Activated CD4-positive, alpha-beta memory T cell treated with anti-CD3 and anti-CD28 coated beads for 36 hours (primary cell): ENCODE results near the gene MTSS2. TPM values are rescaled to one million over a fixed set of nuclear protein-coding genes. Genes with fewer than 3 reads are reported as not detected.
A peak's percentile ranks its signal among the peaks of the same experiment; 100 is the strongest.

Experiments used
- CTCF ChIA-PET: fragments of 350-600 bp; sonication (Branson Sonifier 250); formaldehyde crosslinking; loops from one replicate; lab custom pipeline; 2021; ENCODE audit warnings: antibody characterized with exemption, inconsistent platforms; lab: Charles Lee
- POLR2A ChIA-PET: fragments of 350-600 bp; sonication (Branson Sonifier 250); formaldehyde crosslinking; loops from one replicate; lab custom pipeline; 2021; ENCODE audit warnings: antibody characterized with exemption; lab: Charles Lee
- DNase-seq: peaks from one replicate; pipeline ENCODE4 v3.0.0-alpha.2; 2020
- H3K27ac Mint-ChIP-seq: one replicate; pipeline ENCODE4 v1.8.0; 2021; ENCODE audit warnings: mixed read lengths
- H3K27me3 Mint-ChIP-seq: one replicate; pipeline ENCODE4 v1.8.0; 2021; ENCODE audit warnings: mixed read lengths
- H3K36me3 Mint-ChIP-seq: one replicate; pipeline ENCODE4 v1.8.0; 2021; ENCODE audit warnings: mixed read lengths
- H3K4me1 Mint-ChIP-seq: one replicate; pipeline ENCODE4 v1.8.0; 2021; ENCODE audit warnings: low read depth, mixed read lengths
- H3K4me3 Mint-ChIP-seq: one replicate; pipeline ENCODE4 v1.8.0; 2021; ENCODE audit warnings: mild to moderate bottlenecking, mixed read lengths
- H3K9me3 Mint-ChIP-seq: one replicate; pipeline ENCODE4 v1.8.0; 2021; ENCODE audit warnings: mixed read lengths
- intact Hi-C: fragments of 100-400 bp; cut with micrococcal nuclease; formaldehyde crosslinking; loops from one replicate; pipeline ENCODE4 v1.15.1; 2023
- total RNA-seq, 2 experiments: library from RNA; stranded (reverse); gene quantifications; one replicate each; pipeline ENCODE4 v1.2.3, GENCODE V29; 2021

MTSS2 gene
- total RNA-seq, 2 experiments from 2014 or later, result 0.29 to 1.1 TPM

DNA sequence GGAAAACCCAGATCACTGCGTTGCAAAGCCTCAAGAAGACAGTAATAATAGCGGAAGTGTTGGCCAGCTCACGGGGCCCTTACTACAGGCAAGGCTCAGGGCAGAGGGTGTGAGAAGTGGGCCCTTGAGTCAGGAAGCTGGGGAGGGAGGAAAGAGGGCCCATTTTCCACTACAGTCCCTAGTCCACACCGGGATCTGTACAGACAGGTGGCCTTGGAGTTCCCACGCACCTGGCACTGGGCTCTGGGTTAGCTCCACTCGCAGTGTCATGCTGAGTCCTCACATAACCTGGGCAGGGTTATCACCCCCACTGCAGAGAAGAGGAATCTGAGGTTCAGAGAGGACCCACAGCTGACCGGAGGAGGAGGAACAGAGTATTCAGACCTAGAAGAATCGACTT lies 16.8 kb upstream of the MTSS2 start:
- ChIA-PET POLR2A (interaction anchor here (0.6 kb wide), 1 partner anchor 43 kb away, joined by 3 read pairs; no protein-coding TSS in a partner anchor), CTCF (no interaction called here)
- H3K4me1 Mint-ChIP-seq, result no peaks in the 10 kb centered on the region
- no peaks in the 10 kb centered on the region for H3K27me3 Mint-ChIP-seq
- no peak overlapping the region for H3K4me3 Mint-ChIP-seq
- H3K27ac Mint-ChIP-seq, result no peak overlapping the region
- H3K36me3 Mint-ChIP-seq, result peaks cover 6% of the 10 kb centered on the region
- intact Hi-C loops, result no loop called here
- H3K9me3 Mint-ChIP-seq, result no peaks in the 10 kb centered on the region
- no peak for DNase-seq

- intact Hi-C loops, result no loop called here
- ChIA-PET POLR2A (no interaction called here), CTCF (no interaction called here)
- H3K9me3 Mint-ChIP-seq, result no peaks in the 10 kb centered on the region
- H3K4me1 Mint-ChIP-seq, result no peaks in the 10 kb centered on the region
- no peak overlapping the region for H3K27ac Mint-ChIP-seq
- H3K27me3 Mint-ChIP-seq, result no peaks in the 10 kb centered on the region
- no peak overlapping the region for H3K4me3 Mint-ChIP-seq
- H3K36me3 Mint-ChIP-seq, result peaks cover 6% of the 10 kb centered on the region
- no peak for DNase-seq
Observed at GRCh38 chr16:70701998-70702397, 16.1 kb upstream of the MTSS2 start.

DNA sequence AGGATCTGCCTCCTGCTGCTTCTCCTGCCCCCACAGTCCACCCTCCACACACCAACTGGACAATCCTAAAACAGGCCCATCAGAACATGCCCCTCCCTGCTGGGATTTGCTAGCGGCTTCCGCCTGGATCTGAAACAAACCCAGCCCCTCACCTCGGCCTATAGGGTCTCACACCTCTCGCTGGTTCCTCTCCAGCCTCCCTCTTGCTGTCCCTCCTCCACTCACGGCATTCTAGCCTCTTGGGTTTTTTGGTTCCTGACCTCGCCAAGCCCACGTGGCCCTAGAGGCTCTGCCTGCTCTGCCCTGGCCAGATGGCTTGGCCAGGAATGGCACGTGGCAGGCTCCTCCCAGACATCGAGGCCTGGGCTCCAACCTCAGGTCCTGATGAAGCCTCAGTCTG lies 15.7 kb upstream of the MTSS2 start:
- no peaks in the 10 kb centered on the region for H3K9me3 Mint-ChIP-seq
- no peaks in the 10 kb centered on the region for H3K27me3 Mint-ChIP-seq
- H3K36me3 Mint-ChIP-seq, result peaks cover 6% of the 10 kb centered on the region
- no peak for DNase-seq
- ChIA-PET CTCF (no interaction called here), POLR2A (no interaction called here)
- no peak overlapping the region for H3K27ac Mint-ChIP-seq
- H3K4me1 Mint-ChIP-seq, result no peaks in the 10 kb centered on the region
- intact Hi-C loops, result no loop called here
- H3K4me3 Mint-ChIP-seq, result no peak overlapping the region

- DNase-seq, result no peak
- Mint-ChIP-seq H3K9me3 (no peaks in the 10 kb centered on the region), H3K4me3 (no peak overlapping the region), H3K36me3 (peaks cover 6% of the 10 kb centered on the region), H3K4me1 (no peaks in the 10 kb centered on the region), H3K27ac (no peak overlapping the region), H3K27me3 (no peaks in the 10 kb centered on the region)
- ChIA-PET POLR2A (no interaction called here), CTCF (interaction anchor here (0.7 kb wide), 1 partner anchor 70 kb away, joined by 3 read pairs; no protein-coding TSS in a partner anchor)
- intact Hi-C loops, result no loop called here
Observed at GRCh38 chr16:70701036-70701435, 15.2 kb upstream of the MTSS2 start.

- Mint-ChIP-seq H3K4me3 (no peak overlapping the region), H3K36me3 (peaks cover 6% of the 10 kb centered on the region), H3K27ac (no peak overlapping the region), H3K27me3 (no peaks in the 10 kb centered on the region), H3K9me3 (no peaks in the 10 kb centered on the region), H3K4me1 (no peaks in the 10 kb centered on the region)
- ChIA-PET CTCF (interaction anchor here (0.7 kb wide), 1 partner anchor 71 kb away, joined by 3 read pairs; no protein-coding TSS in a partner anchor), POLR2A (interaction anchor here (0.6 kb wide), 1 partner anchor 216 kb away, joined by 3 read pairs; no protein-coding TSS in a partner anchor)
- DNase-seq, result no peak
- intact Hi-C loops, result no loop called here
Observed at GRCh38 chr16:70700101-70701020, 14.5 kb upstream of the MTSS2 start.

DNA sequence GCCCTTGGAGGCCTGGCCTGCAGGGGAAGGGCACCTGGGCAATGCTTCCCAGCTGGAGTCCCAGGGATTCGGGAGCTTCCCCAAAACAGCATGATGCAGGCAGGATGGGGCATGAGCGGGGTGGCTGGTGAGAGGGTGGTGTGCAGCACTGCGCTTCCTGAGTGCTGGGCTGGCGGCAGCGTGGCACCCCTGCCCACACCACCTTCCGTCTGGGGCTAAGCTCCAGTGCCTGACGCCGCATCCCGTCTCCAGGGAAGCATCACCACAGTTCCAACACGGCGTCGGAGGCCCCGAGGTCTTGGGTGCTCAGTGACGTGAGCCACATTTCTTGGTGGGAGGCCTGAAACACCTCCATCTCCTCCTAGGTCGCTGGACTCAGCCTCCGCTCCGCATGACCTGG lies 13.8 kb upstream of the MTSS2 start:
- H3K36me3 Mint-ChIP-seq, result peaks cover 8% of the 10 kb centered on the region
- no peaks in the 10 kb centered on the region for H3K4me1 Mint-ChIP-seq
- no peak for DNase-seq
- ChIA-PET POLR2A (interaction anchor here (0.6 kb wide), 1 partner anchor 215 kb away, joined by 3 read pairs; no protein-coding TSS in a partner anchor), CTCF (no interaction called here)
- no peak overlapping the region for H3K4me3 Mint-ChIP-seq
- no peak overlapping the region for H3K27ac Mint-ChIP-seq
- H3K27me3 Mint-ChIP-seq, result no peaks in the 10 kb centered on the region
- H3K9me3 Mint-ChIP-seq, result no peaks in the 10 kb centered on the region
- intact Hi-C loops, result no loop called here

GRCh38 chr16:70698901-70699300 lies 13.0 kb upstream of the MTSS2 start:
- H3K27me3 Mint-ChIP-seq, result no peaks in the 10 kb centered on the region
- peaks cover 8% of the 10 kb centered on the region for H3K36me3 Mint-ChIP-seq
- ChIA-PET CTCF (no interaction called here), POLR2A (no interaction called here)
- no peak overlapping the region for H3K4me3 Mint-ChIP-seq
- no peak overlapping the region for H3K27ac Mint-ChIP-seq
- DNase-seq, result no peak
- no peaks in the 10 kb centered on the region for H3K9me3 Mint-ChIP-seq
- intact Hi-C loops, result no loop called here
- no peaks in the 10 kb centered on the region for H3K4me1 Mint-ChIP-seq

DNA sequence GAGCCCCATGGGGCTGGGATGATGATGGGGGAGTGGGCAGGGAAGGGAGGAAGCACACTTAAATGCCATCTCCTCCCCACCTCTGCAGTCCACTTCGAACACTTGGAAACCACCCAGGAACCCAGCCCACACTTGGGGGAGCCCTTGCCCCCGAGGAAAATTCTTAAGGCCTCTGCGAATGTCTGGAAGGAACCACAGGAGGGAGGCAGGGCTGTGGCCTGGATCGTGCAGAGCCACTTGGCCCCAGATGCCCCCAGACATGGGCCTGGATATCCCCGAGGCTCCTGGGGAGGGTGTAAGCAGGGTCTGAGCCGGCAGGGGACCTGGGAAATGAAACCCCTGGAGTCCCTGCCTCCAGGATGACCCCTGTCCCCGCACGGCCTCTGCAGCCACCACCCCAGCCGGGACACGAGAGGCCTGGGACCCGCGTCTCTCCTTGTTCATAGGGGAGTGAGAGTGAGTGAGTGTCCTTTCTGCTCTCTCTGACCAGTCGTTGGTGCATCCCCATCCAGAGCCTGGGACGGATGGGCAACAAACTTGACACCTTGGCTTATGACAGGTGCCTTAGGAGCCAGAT lies 11.8 kb upstream of the MTSS2 start:
- no peaks in the 10 kb centered on the region for H3K27me3 Mint-ChIP-seq
- H3K4me3 Mint-ChIP-seq, result no peak overlapping the region
- ChIA-PET CTCF (no interaction called here), POLR2A (no interaction called here)
- DNase-seq, result no peak
- peaks cover 8% of the 10 kb centered on the region for H3K36me3 Mint-ChIP-seq
- H3K27ac Mint-ChIP-seq, result no peak overlapping the region
- no peaks in the 10 kb centered on the region for H3K4me1 Mint-ChIP-seq
- intact Hi-C loops, result no loop called here
- no peaks in the 10 kb centered on the region for H3K9me3 Mint-ChIP-seq

DNA sequence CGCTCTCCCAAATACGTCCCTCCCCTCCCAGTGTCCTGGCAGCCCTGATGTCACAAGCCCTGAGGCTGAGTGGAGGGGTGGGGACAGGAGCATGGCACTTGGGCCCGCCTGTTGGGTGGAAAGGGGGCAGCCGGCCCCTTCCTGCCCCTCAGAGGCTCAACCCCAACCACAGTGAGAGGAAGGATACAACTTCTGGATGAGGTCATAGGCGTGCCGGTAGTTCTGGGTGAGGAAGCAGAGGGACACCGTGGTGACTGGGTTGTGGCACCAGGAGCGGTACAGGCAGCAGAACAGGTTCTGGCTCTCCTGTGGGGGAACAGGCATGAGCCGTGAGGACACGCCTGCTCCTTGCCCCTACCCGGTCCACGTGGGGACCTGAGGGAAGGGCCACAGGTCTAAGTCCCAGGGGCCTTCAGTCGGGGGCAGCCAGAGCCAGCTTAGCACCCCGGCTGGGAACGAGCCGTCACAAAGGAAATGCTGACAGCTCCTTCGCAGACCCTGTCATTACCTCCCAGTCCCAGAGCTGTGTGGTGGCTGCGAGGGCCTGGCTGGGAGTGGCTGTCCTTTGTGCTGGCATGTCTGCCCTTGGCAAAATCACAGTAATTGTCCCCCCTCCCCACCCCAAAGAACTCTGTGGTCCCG lies 11.2 kb upstream of the MTSS2 start:
- CTCF ChIA-PET, result interaction anchor here (1.6 kb wide), 1 partner anchor 74 kb away, joined by 4 read pairs; no protein-coding TSS in a partner anchor
- Mint-ChIP-seq H3K4me1 (no peaks in the 10 kb centered on the region), H3K27me3 (no peaks in the 10 kb centered on the region), H3K36me3 (peaks cover 8% of the 10 kb centered on the region), H3K9me3 (no peaks in the 10 kb centered on the region), H3K4me3 (no peak overlapping the region), H3K27ac (no peak overlapping the region)
- peak; percentile 20 for DNase-seq
- POLR2A ChIA-PET, result no interaction called here
- intact Hi-C loops, result no loop called here

GRCh38 chr16:70696355-70696754 lies 10.5 kb upstream of the MTSS2 start:
- ChIA-PET CTCF (interaction anchor here (1.6 kb wide), 1 partner anchor 75 kb away, joined by 4 read pairs; no protein-coding TSS in a partner anchor), POLR2A (no interaction called here)
- Mint-ChIP-seq H3K27ac (no peak overlapping the region), H3K27me3 (no peaks in the 10 kb centered on the region), H3K4me3 (no peak overlapping the region), H3K4me1 (no peaks in the 10 kb centered on the region), H3K36me3 (peaks cover 8% of the 10 kb centered on the region), H3K9me3 (no peaks in the 10 kb centered on the region)
- intact Hi-C loops, result no loop called here
- no peak for DNase-seq

DNA sequence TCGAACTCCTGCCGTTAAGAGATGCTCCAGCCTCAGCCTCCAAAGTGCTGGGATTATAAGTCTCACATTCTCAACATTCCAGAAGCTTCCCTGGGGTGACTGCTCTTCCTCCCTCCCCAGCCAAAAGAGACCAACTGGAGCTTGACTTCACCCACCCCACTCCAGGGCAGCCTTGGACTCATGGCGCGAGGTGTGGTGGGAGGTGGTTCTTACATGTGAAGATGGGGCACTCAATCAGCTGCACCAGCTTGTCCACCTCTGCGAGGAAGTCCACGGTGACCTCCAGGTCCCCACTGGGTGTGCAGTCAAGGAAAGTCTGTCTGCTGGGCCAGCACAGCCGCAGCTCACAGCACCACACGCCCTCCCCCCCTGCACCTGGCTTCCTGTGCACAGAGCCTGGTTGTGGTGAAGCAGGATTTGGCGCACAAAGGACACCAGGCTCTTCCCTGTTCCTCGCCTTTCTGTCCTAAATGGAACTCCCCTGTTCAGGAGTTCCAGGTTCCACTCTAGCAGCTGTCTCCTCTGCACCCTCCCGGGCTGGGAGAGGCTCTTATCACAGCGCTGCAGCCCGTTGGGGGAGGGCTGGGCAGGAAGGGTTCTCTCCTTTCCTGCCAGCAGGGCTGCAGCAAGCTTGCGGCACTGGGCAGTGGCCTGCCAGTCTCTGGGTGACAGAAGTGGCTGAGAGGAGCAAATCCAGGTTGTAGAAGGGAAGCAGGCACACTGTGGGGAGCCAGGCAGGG lies 9.6 kb upstream of the MTSS2 start:
- no peaks in the 10 kb centered on the region for H3K27me3 Mint-ChIP-seq
- intact Hi-C loops, result no loop called here
- H3K4me1 Mint-ChIP-seq, result no peaks in the 10 kb centered on the region
- ChIA-PET CTCF (interaction anchor here (1.2 to 1.6 kb wide), 2 partner anchors 75 to 76 kb away, joined by 3 to 4 read pairs; no protein-coding TSS in a partner anchor), POLR2A (no interaction called here)
- H3K9me3 Mint-ChIP-seq, result no peaks in the 10 kb centered on the region
- no peak for DNase-seq
- H3K36me3 Mint-ChIP-seq, result peaks cover 8% of the 10 kb centered on the region
- H3K27ac Mint-ChIP-seq, result no peak overlapping the region
- H3K4me3 Mint-ChIP-seq, result no peak overlapping the region
